GM19467 (cell line): ENCODE data around the gene USF2.

ENCODE experiments used
- ATAC-seq: cut with Tn5 transposase; IDR thresholded peaks from one replicate; pipeline ENCODE4 v1.9.1; 2021; ENCODE audit warnings: mild to moderate bottlenecking, moderate library complexity; ENCODE audit not compliant: unreplicated experiment

USF2 gene

GRCh38 chr19:35240327-35240726, 28.4 kb upstream of the USF2 start:
- ATAC-seq: no peak

GRCh38 chr19:35241417-35241816, 27.3 kb upstream of the USF2 start:
- no peak for ATAC-seq

- ATAC-seq: no peak
Observed at GRCh38 chr19:35246466-35247092, 22.2 kb upstream of the USF2 start.

GRCh38 chr19:35247526-35248309, 21.0 kb upstream of the USF2 start:
- peak; percentile 39 for ATAC-seq

GRCh38 chr19:35248310-35249145, 20.2 kb upstream of the USF2 start, which contains the start of gene LSR:
Gene LSR, plus strand, starts transcription at chr19:35249002. Its CDS starts 21 bp downstream, at chr19:35249023.
- peak; percentile 76 for ATAC-seq

- ATAC-seq: no peak
Observed at GRCh38 chr19:35249146-35249847, 19.5 kb upstream of the USF2 start.

GRCh38 chr19:35249848-35250711, 18.7 kb upstream of the USF2 start:
- no peak for ATAC-seq

- no peak for ATAC-seq
Observed at GRCh38 chr19:35251456-35251855, 17.3 kb upstream of the USF2 start.

- no peak for ATAC-seq
Observed at GRCh38 chr19:35253316-35254286, 15.2 kb upstream of the USF2 start.

- ATAC-seq: no peak
Observed at GRCh38 chr19:35254341-35255297, 14.1 kb upstream of the USF2 start.

GRCh38 chr19:35256566-35256965, 12.2 kb upstream of the USF2 start:
- no peak for ATAC-seq

- no peak for ATAC-seq
Observed at GRCh38 chr19:35257113-35257461, 11.7 kb upstream of the USF2 start.

GRCh38 chr19:35260694-35261304, 8.0 kb upstream of the USF2 start:
- no peak for ATAC-seq

GRCh38 chr19:35261356-35262100, 7.2 kb upstream of the USF2 start:
- ATAC-seq: no peak

- no peak for ATAC-seq
Observed at GRCh38 chr19:35262101-35262761, 6.5 kb upstream of the USF2 start.
